SIG-M5 (cell line): ENCODE results near the gene PTRH2.

Experiments used
- DNase-seq: peaks from one replicate; lab custom pipeline; 2025; lab: John Stamatoyannopoulos, UW

The PTRH2 gene

DNA sequence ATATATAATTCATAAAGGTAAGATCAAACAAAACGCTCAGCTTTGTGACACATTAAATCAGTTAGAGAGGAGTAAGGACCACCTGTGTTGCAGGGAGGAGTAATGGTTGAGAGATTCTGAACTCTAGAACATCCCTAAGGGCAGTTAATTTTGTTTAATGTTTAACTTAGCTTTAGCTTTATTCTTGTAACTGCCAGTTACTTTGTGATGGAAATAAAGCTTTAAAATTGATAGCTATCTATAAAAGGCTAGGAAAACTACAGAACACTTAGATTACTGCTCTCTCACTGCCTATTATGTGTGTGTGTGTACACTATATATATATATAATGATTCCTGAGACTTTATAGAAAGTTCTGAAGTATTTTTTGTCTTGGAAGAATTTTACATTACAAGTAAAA, 37.8 kb downstream of the PTRH2 start:
- DNase-seq: no peak

- DNase-seq: no peak
Observed at GRCh38 chr17:59668816-59669215, 38.4 kb downstream of the PTRH2 start.

- DNase-seq: no peak
Observed at GRCh38 chr17:59666235-59666634, 41.0 kb downstream of the PTRH2 start.

GRCh38 chr17:59656624-59657023, 50.6 kb downstream of the PTRH2 start:
- DNase-seq: peak; percentile 36

GRCh38 chr17:59652119-59652518, 55.1 kb downstream of the PTRH2 start:
- DNase-seq: no peak

DNA sequence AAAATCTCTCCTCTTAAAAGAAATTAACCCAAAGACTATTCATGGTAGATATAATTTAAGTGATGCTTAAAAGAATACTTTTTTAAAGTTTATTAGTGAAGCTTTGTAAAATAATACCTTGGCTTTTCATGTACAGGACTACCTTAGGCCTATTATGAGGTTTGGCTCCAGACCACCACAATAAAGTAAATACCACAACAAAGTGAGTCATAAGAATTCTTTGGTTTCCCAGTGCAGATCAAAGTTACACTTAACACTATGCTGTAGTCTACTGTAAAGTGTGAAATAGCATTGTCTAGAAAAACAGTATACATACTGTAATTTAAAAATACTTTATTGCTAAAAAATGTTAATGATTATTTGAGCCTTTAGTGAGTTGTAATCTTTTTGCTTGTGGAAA, 55.9 kb downstream of the PTRH2 start:
- no peak for DNase-seq

- no peak for DNase-seq
Observed at GRCh38 chr17:59650642-59651041, 56.6 kb downstream of the PTRH2 start.

DNA sequence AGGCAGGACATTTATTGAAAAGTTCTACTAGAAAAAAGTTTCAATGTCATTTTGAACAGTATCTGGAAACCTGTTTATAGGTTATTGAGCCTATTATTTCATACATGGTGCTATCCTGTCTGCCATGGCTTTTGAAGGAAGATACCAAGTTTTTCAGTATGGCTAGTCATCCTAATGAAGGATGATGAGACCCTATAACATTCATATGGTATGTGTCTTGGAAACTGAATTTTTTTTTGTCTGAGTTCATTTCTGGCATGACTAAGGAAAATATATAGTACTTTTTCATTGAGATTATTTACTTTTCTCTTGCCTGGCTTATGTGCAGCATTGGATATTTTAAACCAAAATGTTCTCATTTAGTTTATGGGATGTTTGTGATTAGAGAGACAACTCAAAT, 57.3 kb downstream of the PTRH2 start:
- DNase-seq: no peak
